ENCODE data around the gene KCNH2.

KCNH2 gene

DNA sequence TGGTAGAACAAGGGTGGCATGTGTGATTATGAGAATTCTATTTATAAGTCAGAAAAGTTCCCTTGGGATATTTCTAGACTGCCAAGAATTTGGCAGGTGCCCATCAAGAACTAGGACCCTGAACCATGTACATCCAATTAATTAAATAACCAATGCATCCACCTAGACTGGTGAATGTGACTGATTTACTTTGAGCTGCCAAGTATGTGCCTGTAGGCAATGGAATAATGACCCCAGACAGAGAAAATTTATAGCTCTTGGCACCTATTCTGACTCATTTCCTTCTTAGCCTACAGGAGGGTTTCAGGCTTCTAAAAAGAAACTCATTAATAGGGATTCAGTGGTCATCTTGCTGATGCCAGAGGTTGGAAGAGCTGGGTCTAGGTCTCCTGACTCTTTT, 54.9 kb downstream of the KCNH2 start:
- POLR2A ChIA-PET: no interaction called here
- CTCF ChIA-PET: interaction anchor here (1.1 to 2.9 kb wide), 3 partner anchors 21 to 85 kb away, joined by 3 to 10 read pairs (median 3); no protein-coding TSS in a partner anchor
- TF ChIP-seq, protein P1, sequence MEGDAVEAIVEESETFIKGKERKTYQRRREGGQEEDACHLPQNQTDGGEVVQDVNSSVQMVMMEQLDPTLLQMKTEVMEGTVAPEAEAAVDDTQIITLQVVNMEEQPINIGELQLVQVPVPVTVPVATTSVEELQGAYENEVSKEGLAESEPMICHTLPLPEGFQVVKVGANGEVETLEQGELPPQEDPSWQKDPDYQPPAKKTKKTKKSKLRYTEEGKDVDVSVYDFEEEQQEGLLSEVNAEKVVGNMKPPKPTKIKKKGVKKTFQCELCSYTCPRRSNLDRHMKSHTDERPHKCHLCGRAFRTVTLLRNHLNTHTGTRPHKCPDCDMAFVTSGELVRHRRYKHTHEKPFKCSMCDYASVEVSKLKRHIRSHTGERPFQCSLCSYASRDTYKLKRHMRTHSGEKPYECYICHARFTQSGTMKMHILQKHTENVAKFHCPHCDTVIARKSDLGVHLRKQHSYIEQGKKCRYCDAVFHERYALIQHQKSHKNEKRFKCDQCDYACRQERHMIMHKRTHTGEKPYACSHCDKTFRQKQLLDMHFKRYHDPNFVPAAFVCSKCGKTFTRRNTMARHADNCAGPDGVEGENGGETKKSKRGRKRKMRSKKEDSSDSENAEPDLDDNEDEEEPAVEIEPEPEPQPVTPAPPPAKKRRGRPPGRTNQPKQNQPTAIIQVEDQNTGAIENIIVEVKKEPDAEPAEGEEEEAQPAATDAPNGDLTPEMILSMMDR (IDR thresholded peaks at IDR 0.05; ENCODE audit: control extremely low read depth, extremely low read depth, low read depth, missing control alignments): no peak
- DNase-seq (ENCODE audit: extremely low spot score): no peak

DNA sequence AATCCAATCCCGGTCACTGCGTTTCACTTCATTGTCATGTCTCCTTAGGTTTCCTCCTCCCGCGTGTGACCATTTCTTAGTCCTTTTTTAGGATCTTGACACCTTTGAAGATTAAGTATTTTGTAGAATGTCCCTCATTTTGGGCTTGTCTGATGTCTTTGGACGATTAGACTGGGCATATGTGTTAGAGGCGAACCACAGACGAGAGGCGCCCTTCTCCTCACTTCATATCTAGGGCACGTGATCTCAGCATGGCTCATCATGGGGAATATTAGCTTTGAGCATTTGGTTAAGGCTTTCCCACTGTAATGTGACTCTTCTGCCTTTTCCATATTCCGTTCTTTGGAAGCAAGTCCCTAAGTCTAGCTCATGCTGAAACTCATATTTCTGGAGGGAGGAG, 59.0 kb downstream of the KCNH2 start:
- TF ChIP-seq, protein P1 (IDR thresholded peaks at IDR 0.05; ENCODE audit: control extremely low read depth, extremely low read depth, low read depth, missing control alignments): no peak
- CTCF ChIA-PET: interaction anchor here (0.8 to 1.6 kb wide), 2 partner anchors 11 to 21 kb away, joined by 3 to 4 read pairs; no protein-coding TSS in a partner anchor
- POLR2A ChIA-PET: no interaction called here

GRCh38 chr7:150918378-150918777, 59.7 kb downstream of the KCNH2 start:
- ChIA-PET POLR2A (no interaction called here), CTCF (interaction anchor here (1.2 kb wide), 2 partner anchors 11 to 20 kb away, joined by 3 to 4 read pairs; no protein-coding TSS in a partner anchor)
- TF ChIP-seq, protein P1 (IDR thresholded peaks at IDR 0.05; ENCODE audit: control extremely low read depth, extremely low read depth, low read depth, missing control alignments): no peak
- no peak for DNase-seq (ENCODE audit: extremely low spot score)

More for the DNA sequence above, 59.0 kb downstream of the KCNH2 start:
- no peak for DNase-seq (ENCODE audit: extremely low spot score)

DNA sequence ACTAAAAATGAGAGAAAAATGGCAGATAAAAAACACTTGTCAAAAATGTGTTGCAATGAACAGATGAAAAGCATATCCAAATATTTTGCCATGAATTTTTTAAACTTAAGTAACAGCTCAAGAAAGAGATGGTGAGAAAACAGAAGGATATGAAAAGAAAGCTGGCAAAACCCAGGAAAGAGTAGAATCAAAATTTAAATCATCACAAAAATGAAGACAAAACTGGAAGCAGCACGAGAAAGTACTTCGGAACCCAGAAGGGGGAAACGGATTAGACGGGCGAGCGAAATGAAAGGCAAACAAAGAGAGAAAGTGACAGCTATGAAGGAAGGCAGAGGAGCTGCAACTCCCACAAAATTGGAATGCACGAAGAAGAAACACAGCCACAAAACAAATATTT, 60.2 kb downstream of the KCNH2 start:
- TF ChIP-seq, protein P1 (IDR thresholded peaks at IDR 0.05; ENCODE audit: control extremely low read depth, extremely low read depth, low read depth, missing control alignments): no peak
- ChIA-PET POLR2A (no interaction called here), CTCF (interaction anchor here (1.2 kb wide), 2 partner anchors 12 to 20 kb away, joined by 3 to 4 read pairs; no protein-coding TSS in a partner anchor)
- no peak for DNase-seq (ENCODE audit: extremely low spot score)

DNA sequence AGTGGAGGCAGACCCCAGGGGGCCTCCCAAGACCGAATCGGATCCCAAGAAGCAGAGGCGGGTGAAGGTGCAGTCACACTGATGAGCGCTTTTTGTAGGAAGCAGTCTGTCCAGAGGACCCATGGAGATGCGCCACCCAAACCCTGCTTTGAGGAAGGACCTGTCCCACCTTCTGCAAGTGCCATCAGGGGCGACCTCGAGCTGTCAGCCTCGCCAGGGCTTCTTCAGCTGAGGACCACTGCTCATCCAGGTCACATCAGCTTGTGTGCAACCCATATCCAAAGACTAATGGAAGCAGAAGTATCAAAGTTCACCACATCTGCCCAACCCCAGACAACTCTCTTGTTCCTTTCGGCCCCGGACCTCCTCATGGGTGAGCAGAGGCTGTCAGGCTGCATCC, 61.5 kb downstream of the KCNH2 start:
- POLR2A ChIA-PET: no interaction called here
- CTCF ChIA-PET: no interaction called here
- DNase-seq (ENCODE audit: extremely low spot score): no peak
- TF ChIP-seq, protein P1 (IDR thresholded peaks at IDR 0.05; ENCODE audit: control extremely low read depth, extremely low read depth, low read depth, missing control alignments): no peak

GRCh38 chr7:150914966-150915365, 63.2 kb downstream of the KCNH2 start:
- TF ChIP-seq, protein P1 (IDR thresholded peaks at IDR 0.05; ENCODE audit: control extremely low read depth, extremely low read depth, low read depth, missing control alignments): no peak
- CTCF ChIA-PET: interaction anchor here (0.8 to 1.4 kb wide), 4 partner anchors 17 to 71 kb away, joined by 3 to 8 read pairs (median 3); no protein-coding TSS in a partner anchor
- no peak for DNase-seq (ENCODE audit: extremely low spot score)
- POLR2A ChIA-PET: no interaction called here

Data from GM10248 (cell line).